Liver (tissue), 9 donors: ENCODE data around the gene PHTF2. TPM values are rescaled to one million over a fixed set of nuclear protein-coding genes. Genes with fewer than 3 reads are reported as not detected.

ENCODE experiments used
- DNase-seq: peaks from one replicate; pipeline ENCODE4 v3.0.0-alpha.2; 2017; ENCODE audit warnings: low spot score
- H3K27ac ChIP-seq, 2 donors: one replicate each; pipeline ENCODE4 v1.7.0; 2013; ENCODE audit warnings: inconsistent platforms in 2 of 2, low read length in 2 of 2, control low read depth in 1 of 2, low read depth in 1 of 2, mild to moderate bottlenecking in 1 of 2
- H3K27me3 ChIP-seq, 4 donors: one replicate each; pipeline versions ENCODE4 v1.6.1 to v1.7.0; 2013; ENCODE audit warnings: low read length in 3 of 4, inconsistent platforms in 1 of 4, mild to moderate bottlenecking in 1 of 4, moderate library complexity in 1 of 4; ENCODE audit not compliant: control insufficient read depth in 4 of 4, insufficient read depth in 4 of 4
- H3K36me3 ChIP-seq, 4 donors: one replicate each; pipeline versions ENCODE4 v1.6.1 to v1.7.0; 2013; ENCODE audit warnings: low read length in 3 of 4, mild to moderate bottlenecking in 3 of 4, low read depth in 1 of 4, moderate library complexity in 1 of 4; ENCODE audit not compliant: control insufficient read depth in 4 of 4, insufficient read depth in 3 of 4
- H3K4me1 ChIP-seq, 4 donors: one replicate each; pipeline versions ENCODE4 v1.6.1 to v1.7.0; 2013; ENCODE audit warnings: low read length in 3 of 4, mild to moderate bottlenecking in 3 of 4, moderate library complexity in 1 of 4; ENCODE audit not compliant: control insufficient read depth in 4 of 4, insufficient read depth in 4 of 4
- H3K4me3 ChIP-seq, 3 donors: one replicate each; pipeline versions ENCODE4 v1.6.1 to v1.7.0; 2013; ENCODE audit warnings: low read length in 3 of 3, control low read depth in 1 of 3, low read depth in 1 of 3, mild to moderate bottlenecking in 1 of 3
- H3K9ac ChIP-seq, 2 donors: one replicate each; pipeline ENCODE4 v1.7.0; 2013; ENCODE audit warnings: low read length in 2 of 2, mild to moderate bottlenecking in 2 of 2, moderate library complexity in 2 of 2, control low read depth in 1 of 2, low read depth in 1 of 2
- H3K9me3 ChIP-seq, 4 donors: one replicate each; pipeline versions ENCODE4 v1.6.1 to v1.7.0; 2013; ENCODE audit warnings: low read length in 3 of 4; ENCODE audit not compliant: control insufficient read depth in 4 of 4
- CTCF ChIP-seq: fragments of 150-350 bp; IDR thresholded peaks from 2 replicates; pipeline ENCODE4 v1.5.1; 2017; ENCODE audit warnings: improper control_type of control experiment, low read depth, low read length; ENCODE audit not compliant: missing input control
- EGR1 ChIP-seq, 2 donors: IDR thresholded peaks; 2 replicates each; pipeline ENCODE4 v1.6.1; 2016 to 2018; ENCODE audit warnings: antibody characterized with exemption in 2 of 2, low read depth in 2 of 2
- FOXA1 ChIP-seq: IDR thresholded peaks from 2 replicates; pipeline ENCODE4 v1.6.1; 2016; ENCODE audit warnings: antibody characterized with exemption
- FOXA2 ChIP-seq: IDR thresholded peaks from 2 replicates; pipeline ENCODE4 v1.6.1; 2016; ENCODE audit warnings: antibody characterized with exemption
- GABPA ChIP-seq, 2 donors: IDR thresholded peaks in 1 of 2; conservative IDR thresholded peaks in 1 of 2; 2 replicates each; pipeline ENCODE4 v1.6.1; 2016; ENCODE audit warnings: antibody characterized with exemption in 2 of 2, mild to moderate bottlenecking in 1 of 2, moderate library complexity in 1 of 2
- HNF4A ChIP-seq, 2 donors: conservative IDR thresholded peaks; 2 replicates each; pipeline ENCODE4 v1.6.1; 2016; ENCODE audit warnings: antibody characterized with exemption in 2 of 2, mild to moderate bottlenecking in 2 of 2
- HNF4G ChIP-seq: IDR thresholded peaks from 2 replicates; pipeline ENCODE4 v1.6.1; 2016; ENCODE audit warnings: antibody characterized with exemption
- MAX ChIP-seq: IDR thresholded peaks from 2 replicates; pipeline ENCODE4 v1.6.1; 2016; ENCODE audit warnings: antibody characterized with exemption
- NR2F2 ChIP-seq: IDR thresholded peaks from 2 replicates; pipeline ENCODE4 v1.6.1; 2016; ENCODE audit warnings: antibody characterized with exemption
- RAD21 ChIP-seq, 2 donors: IDR thresholded peaks; 2 replicates each; pipeline ENCODE4 v1.6.1; 2016; ENCODE audit warnings: antibody characterized with exemption in 2 of 2, mild to moderate bottlenecking in 2 of 2
- RXRA ChIP-seq, 2 donors: IDR thresholded peaks; 2 replicates each; pipeline ENCODE4 v1.6.1; 2017 to 2018; ENCODE audit warnings: antibody characterized with exemption in 2 of 2, mild to moderate bottlenecking in 1 of 2
- SP1 ChIP-seq: IDR thresholded peaks from 2 replicates; pipeline ENCODE4 v1.6.1; 2018; ENCODE audit warnings: antibody characterized with exemption, mild to moderate bottlenecking
- TAF1 ChIP-seq: conservative IDR thresholded peaks from 2 replicates; pipeline ENCODE4 v1.6.1; 2016; ENCODE audit warnings: antibody characterized with exemption, mild to moderate bottlenecking
- YY1 ChIP-seq: IDR thresholded peaks from 2 replicates; pipeline ENCODE4 v1.6.1; 2016; ENCODE audit warnings: antibody characterized with exemption, mild to moderate bottlenecking
- WGBS: extraction: QIAGEN DNeasy Blood & Tissue Kit; methylation state at CpG from one replicate; pipeline ENCODE4 v1.1.7; 2013; 5-methylcytosine and 5-hydroxymethylcytosine counted together
- polyA plus RNA-seq, 2 donors: library from polyadenylated mRNA; stranded (reverse) in 1 of 2; unstranded in 1 of 2; fragments of 200-250 nt in 1 of 2; fragments of >200 nt in 1 of 2; fragmentation: Nextera tagmentation in 1 of 2; extraction: Ambion mirVana in 1 of 2; gene quantifications; one replicate each; pipeline versions ENCODE4 v1.2.1 to v1.2.3, GENCODE V29; 2013 to 2015
- total RNA-seq, 2 donors: library from RNA; depleted of rRNA; stranded (reverse); fragments of >200 nt; gene quantifications; one replicate each; pipeline ENCODE4 v1.2.3, GENCODE V29; 2014
- TF ChIP-seq, protein P1 (sequence below): IDR thresholded peaks from 2 replicates; pipeline ENCODE4 v1.6.1; 2016; ENCODE audit warnings: antibody characterized with exemption, mild to moderate bottlenecking
- TF ChIP-seq, protein P2 (sequence below): IDR thresholded peaks from 2 replicates; pipeline ENCODE4 v1.6.1; 2016; ENCODE audit warnings: antibody characterized with exemption
- TF ChIP-seq, protein P3 (sequence below): IDR thresholded peaks from 2 replicates; pipeline ENCODE4 v1.6.1; 2016; ENCODE audit warnings: antibody characterized with exemption
- donor health status: healthy.
- donor health status: healthy.
- donor health status: healthy.
- donor health status: healthy.
- donor health status: healthy.

PHTF2 gene
- total and polyA plus RNA-seq, 4 donors = 2.2 to 7.3 (median 4.7) TPM

DNA sequence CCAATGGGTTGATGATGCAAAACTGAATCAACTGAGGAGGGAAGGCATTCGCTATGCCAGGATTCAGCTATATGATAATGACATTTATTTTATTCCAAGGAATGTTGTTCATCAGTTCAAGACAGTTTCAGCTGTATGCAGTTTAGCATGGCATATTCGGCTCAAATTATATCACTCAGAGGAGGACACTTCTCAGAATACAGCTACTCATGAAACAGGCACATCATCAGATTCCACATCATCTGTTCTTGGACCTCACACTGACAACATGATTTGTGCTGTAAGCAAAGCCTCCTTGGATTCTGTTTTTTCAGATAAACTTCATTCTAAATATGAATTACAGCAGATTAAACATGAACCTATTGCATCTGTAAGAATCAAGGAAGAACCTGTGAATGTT lies 20.0 kb upstream of the PHTF2 start:
- no peak for TF ChIP-seq RXRA (IDR thresholded peaks at IDR 0.05)
- no peak for TF ChIP-seq RAD21 (IDR thresholded peaks at IDR 0.05)
- TF ChIP-seq NR2F2 = no peak
- no peak for TF ChIP-seq EGR1 (IDR thresholded peaks at IDR 0.05; ENCODE audit: low read depth in 2 of 2)
- no peak for TF ChIP-seq GABPA (IDR thresholded peaks at IDR 0.05 in 1 of 2, conservative IDR thresholded peaks at IDR 0.05 in 1 of 2)
- no peak for TF ChIP-seq CTCF
- no peak for TF ChIP-seq TAF1
- TF ChIP-seq, protein P1, sequence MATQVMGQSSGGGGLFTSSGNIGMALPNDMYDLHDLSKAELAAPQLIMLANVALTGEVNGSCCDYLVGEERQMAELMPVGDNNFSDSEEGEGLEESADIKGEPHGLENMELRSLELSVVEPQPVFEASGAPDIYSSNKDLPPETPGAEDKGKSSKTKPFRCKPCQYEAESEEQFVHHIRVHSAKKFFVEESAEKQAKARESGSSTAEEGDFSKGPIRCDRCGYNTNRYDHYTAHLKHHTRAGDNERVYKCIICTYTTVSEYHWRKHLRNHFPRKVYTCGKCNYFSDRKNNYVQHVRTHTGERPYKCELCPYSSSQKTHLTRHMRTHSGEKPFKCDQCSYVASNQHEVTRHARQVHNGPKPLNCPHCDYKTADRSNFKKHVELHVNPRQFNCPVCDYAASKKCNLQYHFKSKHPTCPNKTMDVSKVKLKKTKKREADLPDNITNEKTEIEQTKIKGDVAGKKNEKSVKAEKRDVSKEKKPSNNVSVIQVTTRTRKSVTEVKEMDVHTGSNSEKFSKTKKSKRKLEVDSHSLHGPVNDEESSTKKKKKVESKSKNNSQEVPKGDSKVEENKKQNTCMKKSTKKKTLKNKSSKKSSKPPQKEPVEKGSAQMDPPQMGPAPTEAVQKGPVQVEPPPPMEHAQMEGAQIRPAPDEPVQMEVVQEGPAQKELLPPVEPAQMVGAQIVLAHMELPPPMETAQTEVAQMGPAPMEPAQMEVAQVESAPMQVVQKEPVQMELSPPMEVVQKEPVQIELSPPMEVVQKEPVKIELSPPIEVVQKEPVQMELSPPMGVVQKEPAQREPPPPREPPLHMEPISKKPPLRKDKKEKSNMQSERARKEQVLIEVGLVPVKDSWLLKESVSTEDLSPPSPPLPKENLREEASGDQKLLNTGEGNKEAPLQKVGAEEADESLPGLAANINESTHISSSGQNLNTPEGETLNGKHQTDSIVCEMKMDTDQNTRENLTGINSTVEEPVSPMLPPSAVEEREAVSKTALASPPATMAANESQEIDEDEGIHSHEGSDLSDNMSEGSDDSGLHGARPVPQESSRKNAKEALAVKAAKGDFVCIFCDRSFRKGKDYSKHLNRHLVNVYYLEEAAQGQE = no peak
- no peak for TF ChIP-seq HNF4A (conservative IDR thresholded peaks at IDR 0.05)
- no peak for TF ChIP-seq FOXA1
- TF ChIP-seq, protein P2, sequence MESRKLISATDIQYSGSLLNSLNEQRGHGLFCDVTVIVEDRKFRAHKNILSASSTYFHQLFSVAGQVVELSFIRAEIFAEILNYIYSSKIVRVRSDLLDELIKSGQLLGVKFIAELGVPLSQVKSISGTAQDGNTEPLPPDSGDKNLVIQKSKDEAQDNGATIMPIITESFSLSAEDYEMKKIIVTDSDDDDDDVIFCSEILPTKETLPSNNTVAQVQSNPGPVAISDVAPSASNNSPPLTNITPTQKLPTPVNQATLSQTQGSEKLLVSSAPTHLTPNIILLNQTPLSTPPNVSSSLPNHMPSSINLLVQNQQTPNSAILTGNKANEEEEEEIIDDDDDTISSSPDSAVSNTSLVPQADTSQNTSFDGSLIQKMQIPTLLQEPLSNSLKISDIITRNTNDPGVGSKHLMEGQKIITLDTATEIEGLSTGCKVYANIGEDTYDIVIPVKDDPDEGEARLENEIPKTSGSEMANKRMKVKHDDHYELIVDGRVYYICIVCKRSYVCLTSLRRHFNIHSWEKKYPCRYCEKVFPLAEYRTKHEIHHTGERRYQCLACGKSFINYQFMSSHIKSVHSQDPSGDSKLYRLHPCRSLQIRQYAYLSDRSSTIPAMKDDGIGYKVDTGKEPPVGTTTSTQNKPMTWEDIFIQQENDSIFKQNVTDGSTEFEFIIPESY = no peak
- Histone ChIP-seq H3K9me3 (no peaks in the 10 kb centered on the region), H3K4me1 (peaks cover 0 to 15% (median 5%) of the 10 kb centered on the region in 4 donors), H3K27ac (no peak overlapping the region), H3K27me3 (no peaks in the 10 kb centered on the region), H3K9ac (no peak overlapping the region), H3K4me3 (no peak overlapping the region), H3K36me3 (peaks cover 0 to 23% (median 15%) of the 10 kb centered on the region in 4 donors)
- WGBS = 97% methylated on average over 2 of the region's 2 CpGs
- DNase-seq = no peak

GRCh38 chr7:77782383-77782782 lies 16.2 kb upstream of the PHTF2 start:
- peaks cover 0 to 4% (median 0%) of the 10 kb centered on the region in 4 donors for H3K9me3 ChIP-seq
- H3K27ac ChIP-seq = no peak overlapping the region
- TF ChIP-seq MAX = no peak
- TF ChIP-seq RXRA (IDR thresholded peaks at IDR 0.05) = peak; percentile 46 to 52
- TF ChIP-seq HNF4G = no peak
- TF ChIP-seq RAD21 (IDR thresholded peaks at IDR 0.05) = no peak
- TF ChIP-seq FOXA2 = peak; percentile 56
- no peak for TF ChIP-seq CTCF
- TF ChIP-seq NR2F2 = no peak
- peak; percentile 37 for TF ChIP-seq YY1
- TF ChIP-seq, protein P3, sequence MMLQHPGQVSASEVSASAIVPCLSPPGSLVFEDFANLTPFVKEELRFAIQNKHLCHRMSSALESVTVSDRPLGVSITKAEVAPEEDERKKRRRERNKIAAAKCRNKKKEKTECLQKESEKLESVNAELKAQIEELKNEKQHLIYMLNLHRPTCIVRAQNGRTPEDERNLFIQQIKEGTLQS = no peak
- TF ChIP-seq EGR1 (IDR thresholded peaks at IDR 0.05; ENCODE audit: low read depth in 2 of 2) = no peak
- no peak for TF ChIP-seq TAF1
- TF ChIP-seq FOXA1 = no peak
- TF ChIP-seq, protein P1 = no peak
- no peak for TF ChIP-seq SP1
- no peak for TF ChIP-seq GABPA (IDR thresholded peaks at IDR 0.05 in 1 of 2, conservative IDR thresholded peaks at IDR 0.05 in 1 of 2)
- TF ChIP-seq HNF4A (conservative IDR thresholded peaks at IDR 0.05) = no peak
- H3K36me3 ChIP-seq = peaks cover 0 to 9% (median 8%) of the 10 kb centered on the region in 4 donors
- no peak overlapping the region for H3K9ac ChIP-seq
- peaks cover 4 to 25% (median 10%) of the 10 kb centered on the region in 4 donors for H3K4me1 ChIP-seq
- H3K27me3 ChIP-seq = no peaks in the 10 kb centered on the region
- no peak for DNase-seq
- no peak overlapping the region for H3K4me3 ChIP-seq
- 77% methylated on average over 4 of the region's 4 CpGs for WGBS
